Measurements from ENCODE around the gene DDX55. TPM values are rescaled to one million over a fixed set of nuclear protein-coding genes. Genes with fewer than 3 reads are reported as not detected.

Gene DDX55
- total and polyA plus RNA-seq, 11 donors, result 3.9 to 15.3 (median 6.0) TPM

- Histone ChIP-seq H3K27ac (peak overlapping the region in 3 of 12 donors; percentile 30 to 59 (median 44)), H3K36me3 (peaks cover 0 to 10% (median 0%) of the 10 kb centered on the region in 9 donors), H3K4me3 (no peak overlapping the region), H3K4me1 (peaks cover 0 to 31% (median 22%) of the 10 kb centered on the region in 12 donors), H3K9me3 (peaks cover 0 to 4% (median 0%) of the 10 kb centered on the region in 12 donors), H3K27me3 (no peaks in the 10 kb centered on the region)
- intact Hi-C loops (cut with DNase I), result loop anchor here (5.0 kb wide), 6 partner anchors 48 to 193 kb away; partner anchors contain the start of genes RILPL1 (in 9 of the 10), SNRNP35 (in 4 of the 10) and RILPL2 (in 1 of the 10)
- 91 to 98% (median 96%) methylated on average over 4 of the region's 4 CpGs for WGBS, 4 donors
- TF ChIP-seq POLR2A (IDR thresholded peaks at IDR 0.05) (no peak), CTCF (IDR thresholded peaks at IDR 0.05) (no peak)
- ATAC-seq (no peak), DNase-seq (no peak)
Observed at GRCh38 chr12:123580772-123581171, 21.1 kb upstream of the DDX55 start.

- Histone ChIP-seq H3K4me1 (peaks cover 0 to 48% (median 28%) of the 10 kb centered on the region in 12 donors), H3K27me3 (no peaks in the 10 kb centered on the region), H3K4me3 (no peak overlapping the region), H3K36me3 (peaks cover 0 to 100% (median 99%) of the 10 kb centered on the region in 9 donors), H3K9me3 (no peaks in the 10 kb centered on the region), H3K27ac (no peak overlapping the region)
- ATAC-seq (peak in 1 of 4 donors; percentile 22), DNase-seq (no peak)
- intact Hi-C loops (cut with DNase I), result no loop called here
- no peak for TF ChIP-seq CTCF (IDR thresholded peaks at IDR 0.05)
- TF ChIP-seq POLR2A (IDR thresholded peaks at IDR 0.05), result no peak
- 70 to 75% (median 72%) methylated on average over 8 of the region's 8 CpGs for WGBS, 4 donors
Observed at GRCh38 chr12:123591702-123592481, 10.0 kb upstream of the DDX55 start.

GRCh38 chr12:123595729-123596128, 6.2 kb upstream of the DDX55 start:
- intact Hi-C loops (cut with DNase I), result no loop called here
- ATAC-seq, result peak in 1 of 4 donors; percentile 31

More at GRCh38 chr12:123595729-123596128, 6.2 kb upstream of the DDX55 start:
- DNase-seq, result no peak
- TF ChIP-seq POLR2A (IDR thresholded peaks at IDR 0.05) (no peak), CTCF (IDR thresholded peaks at IDR 0.05) (no peak)
- Histone ChIP-seq H3K36me3 (peaks cover 0 to 85% (median 83%) of the 10 kb centered on the region in 9 donors), H3K27ac (no peak overlapping the region), H3K4me1 (peaks cover 0 to 21% (median 6%) of the 10 kb centered on the region in 12 donors), H3K4me3 (no peak overlapping the region), H3K9me3 (no peaks in the 10 kb centered on the region), H3K27me3 (no peaks in the 10 kb centered on the region)

Data from heart left ventricle (tissue), 16 donors.